Trophoblast cell (in vitro differentiated cells and primary cell): ENCODE results near the gene BARHL1.

Experiments used
- DNase-seq, 2 donors: peaks; one replicate each; pipeline ENCODE4 v3.0.0-alpha.2; 2016
- H2AFZ ChIP-seq: 2 replicates; pipeline ENCODE4 v1.6.1; 2013; ENCODE audit warnings: low read length, moderate library complexity, mild to moderate bottlenecking; ENCODE audit not compliant: insufficient read depth, poor library complexity
- H2AK5ac ChIP-seq: 2 replicates; pipeline ENCODE4 v1.6.1; 2013; ENCODE audit warnings: mild to moderate bottlenecking, low read length
- H2BK120ac ChIP-seq: 2 replicates; pipeline ENCODE4 v1.6.1; 2013; ENCODE audit warnings: low read length, mild to moderate bottlenecking, moderate library complexity; ENCODE audit not compliant: insufficient read depth, poor library complexity
- H2BK12ac ChIP-seq: 2 replicates; pipeline ENCODE4 v1.6.1; 2013; ENCODE audit warnings: mild to moderate bottlenecking, low read length, moderate library complexity
- H2BK5ac ChIP-seq: 2 replicates; pipeline ENCODE4 v1.6.1; 2013; ENCODE audit warnings: low read length, low read depth, moderate library complexity, mild to moderate bottlenecking; ENCODE audit not compliant: poor library complexity
- H3K14ac ChIP-seq: 2 replicates; pipeline ENCODE4 v1.6.1; 2013; ENCODE audit warnings: mild to moderate bottlenecking, low read length
- H3K18ac ChIP-seq: 2 replicates; pipeline ENCODE4 v1.6.1; 2013; ENCODE audit warnings: mild to moderate bottlenecking, low read length
- H3K23ac ChIP-seq: 2 replicates; pipeline ENCODE4 v1.6.1; 2013; ENCODE audit warnings: low read length
- H3K27ac ChIP-seq: 2 replicates; pipeline ENCODE4 v1.5.1; 2013; ENCODE audit warnings: low read depth, mild to moderate bottlenecking, inconsistent platforms, low read length, moderate library complexity
- H3K27me3 ChIP-seq: 2 replicates; pipeline ENCODE4 v1.6.1; 2013; ENCODE audit warnings: inconsistent platforms, mild to moderate bottlenecking, low read length, moderate library complexity; ENCODE audit not compliant: insufficient read depth
- H3K36me3 ChIP-seq, 2 experiments: 1 replicate in 1 of 2; 2 replicates in 1 of 2; pipeline ENCODE4 v1.6.1; 2013; ENCODE audit warnings: low read length in 2 of 2, mild to moderate bottlenecking in 2 of 2, moderate library complexity in 1 of 2; ENCODE audit not compliant: insufficient read depth in 2 of 2, control insufficient read depth in 1 of 2
- H3K4ac ChIP-seq: 2 replicates; pipeline ENCODE4 v1.6.1; 2013; ENCODE audit warnings: low read depth, mild to moderate bottlenecking, low read length, moderate library complexity
- H3K4me1 ChIP-seq, 2 experiments: 1 replicate in 1 of 2; 2 replicates in 1 of 2; pipeline ENCODE4 v1.6.1; 2013; ENCODE audit warnings: low read length in 2 of 2, mild to moderate bottlenecking in 2 of 2, moderate library complexity in 1 of 2; ENCODE audit not compliant: insufficient read depth in 2 of 2, control insufficient read depth in 1 of 2
- H3K4me2 ChIP-seq: 2 replicates; pipeline ENCODE4 v1.6.1; 2013; ENCODE audit warnings: inconsistent platforms, mild to moderate bottlenecking, low read length, moderate library complexity
- H3K4me3 ChIP-seq: 2 replicates; pipeline ENCODE4 v1.5.1; 2013; ENCODE audit warnings: mild to moderate bottlenecking, low read depth, low read length, inconsistent platforms
- H3K79me1 ChIP-seq: one replicate; pipeline ENCODE4 v1.6.1; 2013; ENCODE audit warnings: low read length
- H3K79me2 ChIP-seq: 2 replicates; pipeline ENCODE4 v1.6.1; 2013; ENCODE audit warnings: low read length, mild to moderate bottlenecking; ENCODE audit not compliant: control insufficient read depth, insufficient read depth, poor library complexity
- H3K9ac ChIP-seq: 2 replicates; pipeline ENCODE4 v1.6.1; 2013; ENCODE audit warnings: mild to moderate bottlenecking, low read length
- H3K9me3 ChIP-seq: 2 replicates; pipeline ENCODE4 v1.6.1; 2013; ENCODE audit warnings: low read depth, mild to moderate bottlenecking, control low read depth, inconsistent platforms, low read length; ENCODE audit not compliant: insufficient read depth
- H4K12ac ChIP-seq: 2 replicates; pipeline ENCODE4 v1.6.1; 2013; ENCODE audit warnings: low read depth, mild to moderate bottlenecking, low read length, moderate library complexity
- H4K8ac ChIP-seq: 2 replicates; pipeline ENCODE4 v1.6.1; 2013; ENCODE audit warnings: low read depth, mild to moderate bottlenecking, low read length, moderate library complexity
- H4K91ac ChIP-seq: one replicate; pipeline ENCODE4 v1.6.1; 2013; ENCODE audit warnings: low read depth, mild to moderate bottlenecking, low read length, moderate library complexity
- WGBS: extraction: QIAGEN DNeasy Blood & Tissue Kit; methylation state at CpG from one replicate; pipeline ENCODE4 v1.1.7; 2013; ENCODE audit warnings: missing lambda C conversion rate; ENCODE audit not compliant: insufficient read length, insufficient coverage; ENCODE audit errors: extremely low coverage; 5-methylcytosine and 5-hydroxymethylcytosine counted together

Gene BARHL1

GRCh38 chr9:132610661-132611060 lies 28.3 kb downstream of the BARHL1 start:
- no CpG with 5 or more reads among the region's 12 CpGs for WGBS
- Histone ChIP-seq H2AFZ (no peak overlapping the region), H3K23ac (no peak overlapping the region), H3K18ac (no peak overlapping the region), H3K4me3 (no peak overlapping the region), H3K4me2 (no peak overlapping the region), H3K14ac (no peak overlapping the region), H4K8ac (no peak overlapping the region), H3K9me3 (no peaks in the 10 kb centered on the region), H2BK5ac (no peak overlapping the region), H3K79me2 (no peaks in the 10 kb centered on the region), H3K79me1 (no peaks in the 10 kb centered on the region), H3K36me3 (peaks cover 33 to 45% of the 10 kb centered on the region in 2 experiments), H4K91ac (no peak overlapping the region), H3K4ac (no peak overlapping the region), H3K4me1 (no peaks in the 10 kb centered on the region), H2AK5ac (no peak overlapping the region), H2BK12ac (no peak overlapping the region), H3K9ac (no peak overlapping the region), H4K12ac (no peak overlapping the region), H3K27me3 (no peaks in the 10 kb centered on the region), H3K27ac (no peak overlapping the region), H2BK120ac (no peak overlapping the region)
- DNase-seq: no peak

- no peak overlapping the region for H4K8ac ChIP-seq
- H2BK12ac ChIP-seq: no peak overlapping the region
- H3K23ac ChIP-seq: no peak overlapping the region
- no peak overlapping the region for H3K4me2 ChIP-seq
- H3K79me1 ChIP-seq: no peaks in the 10 kb centered on the region
- H4K91ac ChIP-seq: no peak overlapping the region
- no peak overlapping the region for H4K12ac ChIP-seq
- WGBS: no CpG with 5 or more reads among the region's 6 CpGs
- H3K4ac ChIP-seq: no peak overlapping the region
- no peak overlapping the region for H3K9ac ChIP-seq
- H3K27ac ChIP-seq: no peak overlapping the region
- H3K14ac ChIP-seq: no peak overlapping the region
- no peak overlapping the region for H3K18ac ChIP-seq
- no peak overlapping the region for H2BK120ac ChIP-seq
- DNase-seq: no peak
- no peak overlapping the region for H2AK5ac ChIP-seq
- no peaks in the 10 kb centered on the region for H3K79me2 ChIP-seq
- H3K27me3 ChIP-seq: no peaks in the 10 kb centered on the region
- peaks cover 2% of the 10 kb centered on the region for H3K9me3 ChIP-seq
- no peaks in the 10 kb centered on the region for H3K4me1 ChIP-seq
- H3K36me3 ChIP-seq: peaks cover 25 to 45% of the 10 kb centered on the region in 2 experiments
- no peak overlapping the region for H2AFZ ChIP-seq
- no peak overlapping the region for H3K4me3 ChIP-seq
- H2BK5ac ChIP-seq: no peak overlapping the region
Observed at GRCh38 chr9:132614324-132614723, 31.9 kb downstream of the BARHL1 start.

- no peak overlapping the region for H4K12ac ChIP-seq
Observed at GRCh38 chr9:132615774-132616173, 33.4 kb downstream of the BARHL1 start.

GRCh38 chr9:132616725-132617124 lies 34.3 kb downstream of the BARHL1 start:
- Histone ChIP-seq H3K4me3 (no peak overlapping the region), H2BK12ac (no peak overlapping the region), H3K18ac (no peak overlapping the region), H4K8ac (no peak overlapping the region), H3K4ac (no peak overlapping the region), H3K79me1 (no peaks in the 10 kb centered on the region), H2AK5ac (no peak overlapping the region), H3K9ac (no peak overlapping the region), H3K23ac (no peak overlapping the region), H3K36me3 (peaks cover 14 to 29% of the 10 kb centered on the region in 2 experiments), H4K91ac (no peak overlapping the region), H2AFZ (no peak overlapping the region), H3K79me2 (no peaks in the 10 kb centered on the region), H4K12ac (no peak overlapping the region), H3K4me1 (no peaks in the 10 kb centered on the region), H2BK5ac (no peak overlapping the region), H3K14ac (no peak overlapping the region), H3K4me2 (no peak overlapping the region), H3K27ac (no peak overlapping the region), H3K27me3 (no peaks in the 10 kb centered on the region), H3K9me3 (peaks cover 2% of the 10 kb centered on the region), H2BK120ac (no peak overlapping the region)
- WGBS: no CpG with 5 or more reads among the region's 5 CpGs
- DNase-seq: no peak

More at GRCh38 chr9:132615774-132616173, 33.4 kb downstream of the BARHL1 start:
- Histone ChIP-seq H2BK12ac (no peak overlapping the region), H3K14ac (no peak overlapping the region), H3K36me3 (peaks cover 24 to 38% of the 10 kb centered on the region in 2 experiments), H3K79me1 (no peaks in the 10 kb centered on the region), H3K4me2 (no peak overlapping the region), H3K27me3 (no peaks in the 10 kb centered on the region), H2BK120ac (no peak overlapping the region), H3K23ac (no peak overlapping the region), H3K79me2 (no peaks in the 10 kb centered on the region), H3K4me3 (no peak overlapping the region), H4K91ac (no peak overlapping the region), H4K8ac (no peak overlapping the region), H3K9me3 (peaks cover 2% of the 10 kb centered on the region), H3K4ac (no peak overlapping the region), H2AK5ac (no peak overlapping the region), H3K18ac (no peak overlapping the region), H3K4me1 (no peaks in the 10 kb centered on the region), H3K27ac (no peak overlapping the region), H2AFZ (no peak overlapping the region), H2BK5ac (no peak overlapping the region), H3K9ac (no peak overlapping the region)
- no CpG with 5 or more reads among the region's 2 CpGs for WGBS
- no peak for DNase-seq
